ENCODE results near the gene KIF12. TPM values are rescaled to one million over a fixed set of nuclear protein-coding genes. Genes with fewer than 3 reads are reported as not detected.

KIF12 gene
- polyA plus RNA-seq, 4 donors: 14.3 to 151 (median 105) TPM

DNA sequence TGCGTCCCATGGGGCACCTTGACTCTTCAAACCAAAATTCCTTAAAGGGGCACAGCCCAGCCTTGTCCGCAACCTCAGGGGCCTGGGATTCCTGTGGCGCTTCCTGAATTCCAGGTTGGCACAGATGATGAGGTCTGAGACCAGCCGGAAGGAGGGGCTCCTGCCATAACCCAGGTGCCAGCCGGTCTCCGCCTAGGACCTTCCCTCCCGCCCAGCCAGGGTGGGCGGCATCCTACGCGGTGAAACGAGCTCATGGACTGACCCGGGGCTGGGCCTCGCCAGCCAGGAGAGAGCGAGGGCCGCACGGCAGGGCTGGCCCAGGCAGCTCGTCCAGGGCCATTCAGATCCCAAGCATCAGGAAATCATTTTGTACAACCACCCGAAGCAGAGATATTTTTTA is 44.0 kb downstream of the KIF12 start:
- no peaks in the 10 kb centered on the region for H3K4me1 ChIP-seq (ENCODE audit: control insufficient read depth in 3 of 3, insufficient read depth in 2 of 3, low read depth in 1 of 3, low read length in 2 of 3)
- no peaks in the 10 kb centered on the region for H3K27me3 ChIP-seq (ENCODE audit: control insufficient read depth in 3 of 3, insufficient read depth in 3 of 3, low read length in 3 of 3)
- no peak overlapping the region for H3K4me3 ChIP-seq (ENCODE audit: low read depth in 1 of 3, low read length in 3 of 3)
- 90 to 96% (median 95%) methylated on average over 18 of the region's 18 CpGs for WGBS, 3 donors
- no peaks in the 10 kb centered on the region for H3K9me3 ChIP-seq (ENCODE audit: control insufficient read depth in 2 of 2, insufficient read depth in 1 of 2, low read depth in 1 of 2, low read length in 1 of 2)
- FAIRE-seq (no peak), DNase-seq (no peak)
- H3K27ac ChIP-seq (ENCODE audit: low read depth in 1 of 3, low read length in 2 of 3): no peak overlapping the region
- peaks cover 0 to 46% (median 0%) of the 10 kb centered on the region in 3 donors for H3K36me3 ChIP-seq (ENCODE audit: control insufficient read depth in 3 of 3, insufficient read depth in 2 of 3, low read depth in 1 of 3, low read length in 3 of 3)

DNA sequence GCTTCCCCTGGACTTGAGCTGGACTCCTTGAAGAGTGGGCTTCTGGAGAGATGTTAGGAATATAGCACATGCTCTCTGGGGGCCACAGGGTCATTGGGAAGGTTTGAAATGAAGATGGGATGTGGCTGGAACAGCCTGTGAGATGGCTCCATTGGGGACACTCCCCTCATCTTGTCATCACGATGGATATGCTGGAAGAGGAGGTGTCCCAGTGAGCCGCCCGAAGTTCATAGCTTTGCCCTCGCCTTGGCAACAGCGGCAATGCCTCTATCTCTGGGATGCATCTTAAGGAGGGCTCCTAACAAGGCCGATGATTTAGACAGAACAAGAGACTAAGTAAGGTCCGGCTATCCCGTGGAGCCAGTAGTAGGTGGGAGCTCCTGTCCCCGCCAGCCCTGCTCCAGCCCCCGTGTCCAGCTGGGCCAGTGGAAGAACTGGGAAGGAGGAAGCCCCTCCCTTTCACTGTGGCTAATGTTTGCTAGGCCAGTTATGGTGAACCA is 44.9 kb downstream of the KIF12 start:
- H3K4me3 ChIP-seq (ENCODE audit: low read depth in 1 of 3, low read length in 3 of 3): no peak overlapping the region
- H3K4me1 ChIP-seq (ENCODE audit: control insufficient read depth in 3 of 3, insufficient read depth in 2 of 3, low read depth in 1 of 3, low read length in 2 of 3): no peaks in the 10 kb centered on the region
- no peak overlapping the region for H3K27ac ChIP-seq (ENCODE audit: low read depth in 1 of 3, low read length in 2 of 3)
- DNase-seq (no peak), FAIRE-seq (no peak)
- peaks cover 0 to 51% (median 0%) of the 10 kb centered on the region in 3 donors for H3K36me3 ChIP-seq (ENCODE audit: control insufficient read depth in 3 of 3, insufficient read depth in 2 of 3, low read depth in 1 of 3, low read length in 3 of 3)
- H3K9me3 ChIP-seq (ENCODE audit: control insufficient read depth in 2 of 2, insufficient read depth in 1 of 2, low read depth in 1 of 2, low read length in 1 of 2): no peaks in the 10 kb centered on the region
- WGBS, 3 donors: 78 to 89% (median 80%) methylated on average over 10 of the region's 10 CpGs
- H3K27me3 ChIP-seq (ENCODE audit: control insufficient read depth in 3 of 3, insufficient read depth in 3 of 3, low read length in 3 of 3): no peaks in the 10 kb centered on the region

DNA sequence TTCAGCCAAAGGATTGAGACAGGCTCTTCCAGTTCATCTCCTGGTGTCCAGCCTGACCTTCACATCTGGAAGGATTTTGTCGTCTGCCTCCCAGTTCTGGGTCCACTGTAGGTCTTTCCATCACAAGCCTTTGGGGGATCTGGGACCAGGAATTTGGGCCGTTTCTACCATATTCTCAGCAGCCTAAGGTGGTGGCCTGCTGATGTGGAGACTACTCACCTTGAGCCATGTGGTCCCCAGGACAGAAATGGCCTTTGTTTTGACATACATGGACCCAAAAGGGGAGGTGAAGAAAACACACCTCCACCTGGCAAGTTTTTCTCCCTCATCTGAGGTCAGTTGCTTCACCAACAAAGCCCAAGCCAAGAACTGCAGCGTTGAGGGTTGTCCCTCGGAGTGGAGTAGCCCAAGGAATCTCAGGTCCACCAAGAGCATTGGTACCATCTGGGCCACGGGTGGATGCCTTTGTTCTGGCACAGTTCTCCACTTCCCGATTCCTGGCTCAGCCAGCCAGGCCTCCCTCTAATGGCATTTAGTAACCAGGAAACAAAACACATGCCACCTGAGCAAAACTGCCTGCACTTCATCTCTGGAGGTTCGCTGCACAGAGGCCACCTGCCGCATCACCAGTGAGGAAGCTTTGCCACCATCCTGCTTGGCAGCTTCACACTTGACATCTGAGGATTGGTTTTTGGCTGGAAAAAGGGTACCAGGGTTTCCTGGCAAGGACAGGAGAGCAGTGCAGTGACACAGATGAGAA is 45.7 kb downstream of the KIF12 start:
- Histone ChIP-seq H3K9me3 (ENCODE audit: control insufficient read depth in 2 of 2, insufficient read depth in 1 of 2, low read depth in 1 of 2, low read length in 1 of 2) (no peaks in the 10 kb centered on the region), H3K36me3 (ENCODE audit: control insufficient read depth in 3 of 3, insufficient read depth in 2 of 3, low read depth in 1 of 3, low read length in 3 of 3) (peaks cover 0 to 58% (median 0%) of the 10 kb centered on the region in 3 donors), H3K4me1 (ENCODE audit: control insufficient read depth in 3 of 3, insufficient read depth in 2 of 3, low read depth in 1 of 3, low read length in 2 of 3) (no peaks in the 10 kb centered on the region), H3K4me3 (ENCODE audit: low read depth in 1 of 3, low read length in 3 of 3) (no peak overlapping the region), H3K27ac (ENCODE audit: low read depth in 1 of 3, low read length in 2 of 3) (no peak overlapping the region), H3K27me3 (ENCODE audit: control insufficient read depth in 3 of 3, insufficient read depth in 3 of 3, low read length in 3 of 3) (no peaks in the 10 kb centered on the region)
- FAIRE-seq (no peak), DNase-seq (peak in 1 of 2 donors; percentile 34)
- WGBS, 3 donors: 60 to 80% (median 63%) methylated on average over 8 of the region's 8 CpGs

DNA sequence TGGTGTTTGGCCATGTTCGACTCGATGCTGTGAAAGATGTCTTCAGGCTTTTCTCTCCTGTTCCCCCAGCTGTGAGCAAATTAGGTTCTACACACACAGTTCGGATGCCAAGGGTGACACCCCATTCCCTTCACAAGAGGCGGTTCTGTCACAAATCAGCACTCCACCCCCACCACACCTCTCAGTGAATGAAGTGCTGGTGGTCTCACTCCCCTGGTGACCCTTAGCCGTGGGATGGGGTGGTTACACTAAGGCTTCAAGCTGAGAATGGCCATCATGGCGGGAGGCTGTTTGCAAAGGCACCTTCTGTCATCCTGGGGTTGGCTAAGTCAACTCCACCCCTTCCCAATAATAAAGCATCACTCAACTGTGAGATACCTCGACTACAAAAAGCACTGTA is 47.4 kb downstream of the KIF12 start:
- Histone ChIP-seq H3K36me3 (ENCODE audit: control insufficient read depth in 3 of 3, insufficient read depth in 2 of 3, low read depth in 1 of 3, low read length in 3 of 3) (peaks cover 0 to 53% (median 0%) of the 10 kb centered on the region in 3 donors), H3K4me1 (ENCODE audit: control insufficient read depth in 3 of 3, insufficient read depth in 2 of 3, low read depth in 1 of 3, low read length in 2 of 3) (no peaks in the 10 kb centered on the region), H3K27me3 (ENCODE audit: control insufficient read depth in 3 of 3, insufficient read depth in 3 of 3, low read length in 3 of 3) (no peaks in the 10 kb centered on the region), H3K27ac (ENCODE audit: low read depth in 1 of 3, low read length in 2 of 3) (no peak overlapping the region), H3K4me3 (ENCODE audit: low read depth in 1 of 3, low read length in 3 of 3) (no peak overlapping the region), H3K9me3 (ENCODE audit: control insufficient read depth in 2 of 2, insufficient read depth in 1 of 2, low read depth in 1 of 2, low read length in 1 of 2) (no peaks in the 10 kb centered on the region)
- WGBS, 3 donors: 82 to 87% (median 84%) methylated on average over 7 of the region's 7 CpGs
- FAIRE-seq (no peak), DNase-seq (no peak)

DNA sequence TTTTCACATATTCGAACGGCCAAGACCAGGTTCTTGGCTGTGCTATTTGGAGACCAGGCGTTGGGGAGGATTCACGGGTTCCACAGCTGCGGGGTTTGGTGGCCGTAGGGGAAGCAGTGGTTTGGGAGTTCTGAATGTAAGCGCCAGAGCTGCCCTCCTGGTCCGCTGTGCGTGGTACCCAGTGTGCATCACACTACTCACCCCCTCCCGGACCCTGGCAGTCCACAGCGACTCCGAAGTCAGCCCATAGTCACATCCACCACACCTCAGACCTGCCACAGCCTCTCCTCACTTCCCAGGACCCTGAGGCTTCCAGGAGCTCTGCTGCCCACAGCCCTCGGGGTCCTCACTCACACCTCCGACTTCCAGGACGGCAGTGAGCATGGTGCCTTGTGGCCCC is 47.8 kb downstream of the KIF12 start:
- 94 to 95% (median 94%) methylated on average over 15 of the region's 15 CpGs for WGBS, 3 donors
- Histone ChIP-seq H3K9me3 (ENCODE audit: control insufficient read depth in 2 of 2, insufficient read depth in 1 of 2, low read depth in 1 of 2, low read length in 1 of 2) (no peaks in the 10 kb centered on the region), H3K36me3 (ENCODE audit: control insufficient read depth in 3 of 3, insufficient read depth in 2 of 3, low read depth in 1 of 3, low read length in 3 of 3) (peaks cover 0 to 51% (median 0%) of the 10 kb centered on the region in 3 donors), H3K27ac (ENCODE audit: low read depth in 1 of 3, low read length in 2 of 3) (no peak overlapping the region), H3K4me1 (ENCODE audit: control insufficient read depth in 3 of 3, insufficient read depth in 2 of 3, low read depth in 1 of 3, low read length in 2 of 3) (no peaks in the 10 kb centered on the region), H3K4me3 (ENCODE audit: low read depth in 1 of 3, low read length in 3 of 3) (no peak overlapping the region), H3K27me3 (ENCODE audit: control insufficient read depth in 3 of 3, insufficient read depth in 3 of 3, low read length in 3 of 3) (no peaks in the 10 kb centered on the region)
- no peak for DNase-seq
- FAIRE-seq: no peak

DNA sequence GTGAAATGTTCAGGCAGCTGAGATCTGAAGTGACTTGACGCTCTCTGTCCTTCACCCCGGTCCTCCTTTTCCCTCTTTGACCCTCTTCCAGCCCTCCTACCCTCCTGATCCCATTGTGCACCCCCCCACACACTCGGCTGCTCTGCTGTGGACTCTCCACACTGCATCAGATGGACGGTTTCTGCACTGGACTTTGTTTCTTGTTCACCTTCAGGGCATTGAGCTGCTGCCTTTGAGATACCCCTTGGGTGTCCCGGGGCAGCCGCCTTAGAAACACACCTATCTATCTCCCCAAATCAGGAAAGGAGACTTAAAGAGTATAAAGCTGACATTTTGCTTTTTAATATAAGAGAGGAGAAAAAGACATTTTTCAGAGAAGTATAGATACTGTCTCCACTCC is 48.4 kb downstream of the KIF12 start:
- no peak for FAIRE-seq
- WGBS, 3 donors: 81 to 87% (median 82%) methylated on average over 6 of the region's 6 CpGs
- no peaks in the 10 kb centered on the region for H3K4me1 ChIP-seq (ENCODE audit: control insufficient read depth in 3 of 3, insufficient read depth in 2 of 3, low read depth in 1 of 3, low read length in 2 of 3)
- no peaks in the 10 kb centered on the region for H3K9me3 ChIP-seq (ENCODE audit: control insufficient read depth in 2 of 2, insufficient read depth in 1 of 2, low read depth in 1 of 2, low read length in 1 of 2)
- peaks cover 0 to 51% (median 0%) of the 10 kb centered on the region in 3 donors for H3K36me3 ChIP-seq (ENCODE audit: control insufficient read depth in 3 of 3, insufficient read depth in 2 of 3, low read depth in 1 of 3, low read length in 3 of 3)
- no peak overlapping the region for H3K27ac ChIP-seq (ENCODE audit: low read depth in 1 of 3, low read length in 2 of 3)
- no peak overlapping the region for H3K4me3 ChIP-seq (ENCODE audit: low read depth in 1 of 3, low read length in 3 of 3)
- H3K27me3 ChIP-seq (ENCODE audit: control insufficient read depth in 3 of 3, insufficient read depth in 3 of 3, low read length in 3 of 3): no peaks in the 10 kb centered on the region
- DNase-seq: no peak

DNA sequence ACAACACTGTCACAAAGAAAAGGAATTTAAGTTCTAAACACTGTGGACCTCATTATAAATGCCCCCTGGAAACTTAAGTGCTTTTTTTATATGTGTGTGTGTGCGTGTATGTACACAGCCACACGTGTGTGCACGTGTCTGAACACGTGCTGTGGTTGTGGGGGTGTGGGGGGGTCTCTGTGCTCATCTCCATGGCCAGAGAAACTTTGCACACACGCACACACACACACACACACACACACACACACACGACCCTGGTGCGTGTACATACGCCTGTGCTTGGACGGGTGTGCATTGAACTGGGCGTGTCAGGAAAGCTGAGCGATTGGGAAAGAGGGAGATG is 48.9 kb downstream of the KIF12 start:
- H3K4me3 ChIP-seq (ENCODE audit: low read depth in 1 of 3, low read length in 3 of 3): no peak overlapping the region
- FAIRE-seq (no peak), DNase-seq (no peak)
- H3K36me3 ChIP-seq (ENCODE audit: control insufficient read depth in 3 of 3, insufficient read depth in 2 of 3, low read depth in 1 of 3, low read length in 3 of 3): peaks cover 0 to 51% (median 0%) of the 10 kb centered on the region in 3 donors
- H3K27me3 ChIP-seq (ENCODE audit: control insufficient read depth in 3 of 3, insufficient read depth in 3 of 3, low read length in 3 of 3): no peaks in the 10 kb centered on the region
- H3K4me1 ChIP-seq (ENCODE audit: control insufficient read depth in 3 of 3, insufficient read depth in 2 of 3, low read depth in 1 of 3, low read length in 2 of 3): no peaks in the 10 kb centered on the region
- H3K27ac ChIP-seq (ENCODE audit: low read depth in 1 of 3, low read length in 2 of 3): no peak overlapping the region
- 77 to 84% (median 80%) methylated on average over 11 of the region's 11 CpGs for WGBS, 3 donors
- H3K9me3 ChIP-seq (ENCODE audit: control insufficient read depth in 2 of 2, insufficient read depth in 1 of 2, low read depth in 1 of 2, low read length in 1 of 2): no peaks in the 10 kb centered on the region

DNA sequence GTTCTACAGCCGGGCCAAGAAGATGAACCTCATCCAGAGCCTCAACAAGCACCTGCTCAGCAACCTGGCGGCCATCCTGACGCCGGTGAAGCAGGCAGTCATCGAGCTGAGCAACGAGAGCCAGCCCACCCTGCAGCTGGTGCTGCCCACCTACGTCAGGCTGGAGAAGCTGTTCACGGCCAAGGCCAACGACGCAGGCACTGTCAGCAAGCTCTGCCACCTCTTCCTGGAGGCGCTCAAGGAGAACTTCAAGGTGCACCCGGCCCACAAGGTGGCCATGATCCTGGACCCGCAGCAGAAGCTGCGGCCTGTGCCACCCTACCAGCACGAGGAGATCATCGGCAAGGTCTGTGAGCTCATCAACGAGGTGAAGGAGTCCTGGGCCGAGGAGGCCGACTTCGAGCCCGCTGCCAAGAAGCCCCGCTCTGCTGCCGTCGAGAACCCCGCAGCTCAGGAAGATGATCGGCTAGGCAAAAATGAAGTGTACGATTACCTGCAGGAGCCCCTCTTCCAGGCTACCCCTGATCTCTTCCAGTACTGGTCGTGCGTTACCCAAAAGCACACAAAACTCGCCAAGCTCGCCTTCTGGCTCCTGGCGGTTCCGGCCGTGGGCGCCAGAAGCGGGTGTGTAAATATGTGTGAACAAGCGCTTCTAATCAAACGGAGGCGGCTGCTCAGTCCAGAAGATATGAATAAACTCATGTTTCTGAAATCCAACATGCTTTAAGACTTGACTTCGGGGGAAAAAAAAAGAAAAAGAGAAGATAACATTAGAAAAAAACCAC is 49.5 kb downstream of the KIF12 start:
- WGBS, 3 donors: 94 to 95% (median 94%) methylated on average over 40 of the region's 40 CpGs
- Histone ChIP-seq H3K36me3 (ENCODE audit: control insufficient read depth in 3 of 3, insufficient read depth in 2 of 3, low read depth in 1 of 3, low read length in 3 of 3) (peaks cover 0 to 49% (median 0%) of the 10 kb centered on the region in 3 donors), H3K27me3 (ENCODE audit: control insufficient read depth in 3 of 3, insufficient read depth in 3 of 3, low read length in 3 of 3) (no peaks in the 10 kb centered on the region), H3K4me1 (ENCODE audit: control insufficient read depth in 3 of 3, insufficient read depth in 2 of 3, low read depth in 1 of 3, low read length in 2 of 3) (no peaks in the 10 kb centered on the region), H3K27ac (ENCODE audit: low read depth in 1 of 3, low read length in 2 of 3) (no peak overlapping the region), H3K4me3 (ENCODE audit: low read depth in 1 of 3, low read length in 3 of 3) (no peak overlapping the region), H3K9me3 (ENCODE audit: control insufficient read depth in 2 of 2, insufficient read depth in 1 of 2, low read depth in 1 of 2, low read length in 1 of 2) (no peaks in the 10 kb centered on the region)
- DNase-seq: no peak
- FAIRE-seq: no peak

Measured in small intestine (tissue), 7 donors.